ENCODE data around the gene APOM.

APOM gene

DNA sequence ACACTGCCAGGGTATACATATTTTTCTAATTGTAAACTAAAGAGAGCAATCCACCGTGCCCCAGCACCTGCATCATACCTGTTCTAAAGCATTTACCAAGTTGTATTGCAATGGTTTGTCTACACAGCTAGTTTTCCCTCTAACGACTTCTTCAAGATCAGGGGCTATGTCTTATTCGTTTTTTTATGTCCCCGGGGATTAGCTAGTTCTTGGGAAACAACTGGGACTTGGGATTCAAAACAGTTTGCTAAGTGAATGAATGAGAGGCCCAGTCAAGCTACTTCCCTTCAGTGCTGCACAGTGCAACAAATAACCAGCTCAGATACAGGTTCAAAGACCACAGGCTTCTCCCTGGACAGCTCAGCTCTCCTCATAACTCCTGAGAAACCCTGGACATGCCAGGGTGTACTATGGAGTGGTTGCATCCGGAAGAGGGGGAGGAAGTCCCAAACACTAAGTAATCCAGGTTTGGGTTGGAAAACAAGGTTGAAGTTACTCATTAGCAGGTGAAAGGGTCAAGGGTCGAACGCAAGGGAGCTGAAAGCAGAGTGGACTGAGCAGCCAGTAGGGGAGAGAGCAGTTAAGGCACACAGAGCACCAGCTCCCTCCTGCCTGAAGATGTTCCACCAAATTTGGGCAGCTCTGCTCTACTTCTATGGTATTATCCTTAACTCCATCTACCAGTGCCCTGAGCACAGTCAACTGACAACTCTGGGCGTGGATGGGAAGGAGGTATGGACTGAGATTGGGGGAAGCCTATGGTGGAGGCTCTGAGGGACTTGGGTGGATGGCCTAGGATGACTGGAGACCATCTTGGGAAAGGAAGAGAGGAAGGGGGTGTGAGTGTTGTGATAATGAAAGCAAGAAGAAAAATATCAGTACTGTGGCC lies at the start of gene APOM:
APOM (plus strand) TSS at position 546 of the 889 bp plus-strand sequence; CDS start at position 619, 73 bp downstream.
- DNase-seq = no peak

GRCh38 chr6:31607317-31607716 lies 48.4 kb upstream of the APOM start:
- no peak for DNase-seq

- DNase-seq = peak; percentile 87
These were observed 45.9 kb upstream of the APOM start for GRCh38 chr6:31609519-31610406.

DNA sequence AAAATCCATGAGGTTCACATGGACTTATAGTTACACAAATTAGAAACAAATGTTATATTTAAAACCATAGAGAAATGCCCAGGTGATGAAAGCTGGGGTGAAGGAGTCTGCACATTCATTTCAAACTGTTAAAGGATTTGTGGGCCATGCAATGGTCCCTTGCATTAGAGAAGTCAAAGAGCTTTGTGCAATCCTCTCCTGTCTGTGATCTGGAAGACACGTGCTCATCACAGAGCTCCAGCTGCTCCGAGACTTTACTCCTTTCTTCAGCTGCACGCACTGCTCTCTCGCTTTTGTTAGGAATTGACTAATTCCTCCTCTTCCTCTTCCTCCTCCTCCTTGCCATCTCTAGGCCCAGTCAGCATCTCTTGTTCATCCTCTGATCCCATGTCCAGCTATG lies 44.7 kb upstream of the APOM start:
- no peak for DNase-seq

DNA sequence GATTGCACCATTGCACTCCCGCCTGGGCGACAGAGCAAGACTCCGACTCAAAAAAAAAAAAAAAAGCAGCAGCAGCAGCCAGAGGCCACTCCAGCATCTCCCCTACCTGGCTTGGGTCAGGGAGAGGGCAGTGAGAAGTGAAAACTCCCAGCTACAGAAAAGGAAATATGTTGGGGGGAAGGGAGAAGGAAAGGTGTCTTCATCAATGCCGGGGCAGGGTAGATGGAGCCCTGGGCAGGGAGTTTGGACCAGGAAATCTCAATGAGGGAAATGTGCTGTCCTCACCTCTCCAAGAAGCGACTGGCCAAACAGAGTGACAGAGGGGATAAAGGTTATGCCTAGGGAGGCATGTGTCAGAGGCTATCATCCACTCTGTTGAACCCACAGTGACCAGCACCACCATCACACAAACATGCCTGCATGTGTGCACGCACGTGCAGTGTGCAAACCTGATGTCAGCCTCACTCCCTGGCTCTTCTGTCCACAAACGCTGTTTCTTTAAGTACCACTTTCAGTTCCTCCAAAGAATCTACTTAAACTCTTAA lies 41.5 kb upstream of the APOM start:
- no peak for DNase-seq

DNA sequence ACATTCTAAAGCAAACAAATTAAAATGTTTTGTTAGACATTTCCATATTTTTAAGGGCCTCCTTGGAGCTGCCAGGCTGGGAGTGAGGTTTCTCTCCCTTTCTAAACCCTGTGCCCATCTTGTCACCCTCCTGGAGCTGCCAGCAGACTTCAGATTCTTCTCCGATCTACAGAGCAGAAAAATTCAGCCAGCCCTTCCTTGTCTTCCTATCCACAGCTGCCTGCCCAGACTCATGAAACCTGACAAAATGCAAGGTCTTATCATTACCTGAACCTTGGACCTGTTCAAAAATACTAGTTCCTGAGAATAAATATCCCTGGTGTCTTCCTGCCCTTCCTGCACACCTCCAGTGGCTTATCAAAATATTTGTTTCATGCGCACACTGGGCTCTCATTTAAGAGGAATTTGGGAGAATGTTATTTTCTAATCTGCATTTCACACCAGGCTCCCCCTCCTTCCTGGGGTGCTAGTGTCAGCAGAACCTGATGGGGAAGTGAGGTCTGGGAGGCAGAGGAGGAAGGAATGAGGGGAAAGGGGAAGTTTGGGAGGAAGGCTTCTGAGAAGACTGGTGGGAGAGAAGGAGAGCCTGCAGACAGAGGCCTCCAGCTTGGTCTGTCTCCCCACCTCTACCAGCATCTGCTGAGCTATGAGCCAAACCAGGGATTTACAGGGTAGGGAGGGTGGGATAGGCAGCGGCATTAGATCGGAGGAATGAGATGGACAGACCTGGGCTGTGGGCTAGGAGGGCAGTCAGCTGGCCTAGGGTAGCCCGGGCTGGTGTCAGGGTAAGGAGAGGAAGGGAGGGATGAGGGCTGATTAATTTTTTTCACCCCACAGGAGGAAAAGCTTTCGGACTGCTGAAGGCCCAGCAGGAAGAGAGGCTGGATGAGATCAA lies 40.8 kb upstream of the APOM start, which contains the start of gene AIF1:
AIF1 (plus strand) TSS at position 551 of the 895 bp plus-strand sequence; CDS start at position 647, 96 bp downstream.
- DNase-seq = no peak

DNA sequence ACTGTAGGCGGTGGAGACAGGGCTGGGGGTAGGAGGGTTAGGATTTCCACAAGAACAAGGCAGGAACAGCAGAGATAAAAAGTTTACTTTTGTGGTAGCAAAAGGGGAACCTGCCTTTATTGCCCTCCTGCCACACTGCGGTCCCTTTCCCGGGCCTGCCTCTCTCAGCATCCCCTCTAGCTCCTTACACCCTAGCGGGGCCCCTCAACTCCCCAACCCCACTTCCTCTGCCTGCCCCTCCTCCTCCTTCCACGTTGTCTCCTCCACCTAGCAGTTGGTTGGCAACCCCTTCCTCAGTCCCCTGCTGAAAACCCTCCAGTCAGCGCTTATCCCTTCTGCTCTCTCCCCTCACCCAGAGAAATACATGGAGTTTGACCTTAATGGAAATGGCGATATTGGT lies 39.9 kb upstream of the APOM start:
- DNase-seq = no peak

- no peak for DNase-seq
These were observed 38.7 kb upstream of the APOM start for GRCh38 chr6:31617010-31617409.

DNA sequence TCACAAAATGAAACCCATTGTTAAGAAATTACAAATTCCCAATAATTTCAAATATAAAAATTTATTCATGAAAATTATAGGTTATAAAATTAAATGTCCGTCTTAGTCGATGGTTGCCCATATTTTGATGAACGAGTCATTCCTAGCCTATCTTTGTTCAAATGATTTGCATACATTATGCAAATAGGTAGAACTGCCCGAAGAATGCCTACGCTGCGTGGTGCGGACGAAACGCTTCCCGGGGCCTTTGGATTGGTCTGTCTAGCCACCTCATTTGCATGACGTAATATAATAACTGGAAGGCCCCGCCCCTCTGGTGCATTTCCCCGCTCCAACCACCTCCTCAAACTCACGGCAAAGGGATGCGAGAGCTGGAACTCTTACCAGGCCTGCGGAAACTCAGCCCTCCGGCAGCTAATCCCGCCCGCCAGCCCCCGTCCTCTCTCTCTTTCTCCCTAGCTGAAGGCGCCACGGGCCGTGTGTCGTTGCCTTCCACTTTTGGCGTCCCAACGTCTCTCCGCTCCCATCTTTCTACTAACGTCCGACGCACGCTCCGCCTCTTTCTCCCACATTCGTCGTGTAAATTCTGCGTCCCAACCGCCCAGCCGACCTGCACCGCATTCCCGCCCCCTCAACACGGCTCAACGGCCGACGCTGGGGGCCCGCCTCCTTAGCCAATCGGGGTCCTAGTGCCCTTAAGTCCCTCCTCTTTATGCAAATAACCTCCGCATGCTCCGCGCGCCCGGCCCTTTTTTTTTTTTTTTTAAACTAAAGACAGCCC lies 35.7 kb upstream of the APOM start:
- peak; percentile 99 for DNase-seq

- DNase-seq = peak; percentile 72
These were observed 34.9 kb upstream of the APOM start, which contains the start of gene PRRC2A for GRCh38 chr6:31620586-31621319. PRRC2A (plus strand) TSS chr6:31620715; CDS start chr6:31622790, 2,075 bp downstream.

GRCh38 chr6:31621320-31621939 lies 34.3 kb upstream of the APOM start:
- DNase-seq = peak; percentile 29

DNA sequence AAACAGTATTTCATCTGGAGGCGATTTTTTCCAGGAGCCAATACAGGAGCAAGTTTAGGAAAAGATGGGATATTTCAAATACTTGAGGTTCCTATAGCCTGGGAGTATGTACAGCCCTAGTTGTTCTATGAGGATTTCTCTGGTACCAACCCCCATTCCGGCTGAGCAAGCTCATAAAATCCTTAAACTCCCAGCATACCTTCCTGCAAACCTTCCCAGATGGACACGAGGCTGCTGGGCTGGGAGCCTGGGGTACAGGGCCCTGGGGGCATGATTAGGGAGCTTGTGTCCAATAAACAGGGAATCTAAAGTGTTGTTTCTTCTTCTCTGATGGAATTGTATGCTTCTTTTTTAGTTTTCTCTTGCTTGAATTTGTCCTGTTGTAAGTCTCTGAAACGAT lies 33.7 kb upstream of the APOM start:
- no peak for DNase-seq

- no peak for DNase-seq
These were observed 33.0 kb upstream of the APOM start for GRCh38 chr6:31622684-31623091.

GRCh38 chr6:31624070-31624469 lies 31.6 kb upstream of the APOM start:
- no peak for DNase-seq

DNA sequence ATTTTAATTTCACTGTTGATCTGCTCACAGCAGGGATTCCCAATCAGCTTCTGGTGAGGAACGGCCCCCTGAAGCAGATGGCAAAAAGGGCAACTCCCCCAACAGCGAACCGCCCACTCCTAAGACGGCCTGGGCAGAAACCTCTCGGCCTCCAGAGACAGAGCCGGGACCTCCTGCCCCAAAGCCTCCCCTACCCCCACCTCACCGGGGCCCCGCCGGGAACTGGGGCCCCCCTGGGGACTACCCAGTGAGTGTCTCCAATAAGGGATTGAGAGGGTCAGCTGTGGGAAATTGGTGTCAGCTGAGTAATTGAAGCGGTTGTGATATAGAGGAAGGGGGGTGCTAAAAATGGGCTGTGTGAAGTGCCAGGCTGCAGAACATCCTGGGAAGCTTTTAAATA lies 28.7 kb upstream of the APOM start:
- no peak for DNase-seq

DNA sequence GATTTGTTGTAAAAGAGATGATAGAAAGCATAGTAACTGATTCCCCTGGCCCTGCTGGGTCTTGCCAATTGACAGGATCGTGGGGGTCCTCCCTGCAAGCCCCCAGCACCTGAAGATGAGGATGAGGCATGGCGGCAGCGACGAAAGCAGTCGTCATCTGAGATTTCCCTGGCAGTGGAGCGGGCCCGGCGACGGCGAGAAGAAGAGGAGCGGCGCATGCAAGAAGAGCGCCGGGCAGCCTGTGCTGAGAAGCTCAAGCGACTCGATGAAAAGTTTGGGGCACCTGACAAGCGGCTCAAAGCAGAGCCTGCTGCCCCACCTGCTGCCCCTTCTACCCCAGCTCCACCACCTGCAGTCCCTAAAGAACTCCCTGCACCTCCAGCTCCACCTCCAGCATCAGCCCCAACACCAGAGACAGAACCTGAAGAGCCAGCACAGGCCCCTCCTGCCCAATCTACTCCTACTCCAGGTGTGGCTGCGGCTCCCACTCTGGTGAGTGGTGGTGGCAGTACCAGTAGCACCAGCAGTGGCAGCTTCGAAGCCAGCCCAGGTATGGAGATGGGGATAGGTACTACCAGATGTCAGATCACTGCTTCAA lies 27.9 kb upstream of the APOM start:
- DNase-seq = no peak

GRCh38 chr6:31629014-31629413 lies 26.7 kb upstream of the APOM start:
- DNase-seq = no peak

- DNase-seq = no peak
These were observed 25.3 kb upstream of the APOM start for GRCh38 chr6:31630177-31630934.

DNA sequence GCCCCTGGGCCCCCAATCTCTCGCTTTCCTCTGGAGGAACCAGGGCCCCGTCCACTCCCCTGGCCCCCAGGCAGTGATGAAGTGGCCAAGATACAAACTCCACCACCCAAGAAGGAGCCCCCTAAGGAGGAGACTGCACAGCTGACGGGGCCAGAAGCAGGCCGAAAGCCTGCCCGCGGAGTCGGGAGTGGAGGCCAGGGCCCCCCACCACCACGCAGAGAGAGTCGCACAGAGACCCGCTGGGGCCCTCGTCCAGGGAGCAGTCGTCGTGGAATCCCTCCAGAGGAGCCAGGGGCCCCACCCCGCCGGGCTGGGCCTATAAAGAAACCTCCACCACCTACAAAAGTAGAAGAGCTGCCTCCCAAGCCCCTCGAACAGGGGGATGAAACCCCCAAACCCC lies 24.5 kb upstream of the APOM start:
- DNase-seq = no peak
